Right atrium auricular region (tissue), 2 donors: Measurements from ENCODE around the gene EGLN1. TPM values are rescaled to one million over a fixed set of nuclear protein-coding genes. Genes with fewer than 3 reads are reported as not detected.

Source experiments
- DNase-seq: peaks from one replicate; pipeline ENCODE4 v3.0.0-alpha.2; 2019; ENCODE audit warnings: low spot score
- H3K27ac ChIP-seq, 2 donors: fragments of 200-600 bp; sonication (generic); 1 replicate in 1 of 2; 2 replicates in 1 of 2; pipeline ENCODE4 v1.5.1; 2016 to 2019
- H3K27me3 ChIP-seq, 2 donors: fragments of 200-600 bp; sonication (generic); one replicate each; pipeline versions ENCODE4 v1.5.1 to v1.6.0; 2017 to 2019
- H3K36me3 ChIP-seq: fragments of 200-600 bp; sonication (generic); one replicate; pipeline ENCODE4 v1.5.1; 2016
- H3K4me1 ChIP-seq, 2 donors: fragments of 200-600 bp; sonication (generic); one replicate each; pipeline versions ENCODE4 v1.5.1 to v1.6.0; 2017 to 2019
- H3K4me3 ChIP-seq, 2 donors: fragments of 200-600 bp; sonication (generic); 1 replicate in 1 of 2; 2 replicates in 1 of 2; pipeline ENCODE4 v1.5.1; 2017 to 2019; ENCODE audit warnings: mild to moderate bottlenecking in 1 of 2, moderate library complexity in 1 of 2
- H3K9me3 ChIP-seq, 2 donors: fragments of 200-600 bp; sonication (generic); one replicate each; pipeline ENCODE4 v1.5.1; 2019
- total RNA-seq, 2 donors: library from RNA; depleted of rRNA; stranded (reverse); fragments of >200 nt; gene quantifications; one replicate each; pipeline ENCODE4 v1.1.0, GENCODE V29; 2016
- TF ChIP-seq, protein P1 (sequence below), 2 donors: fragments of 200-600 bp; sonication (generic); IDR thresholded peaks; one replicate each; pipeline ENCODE4 v1.5.1; 2019; ENCODE audit warnings: antibody characterized with exemption in 2 of 2

The EGLN1 gene
- total RNA-seq, 2 donors from 2014 or later = 57.9 to 76.7 TPM

DNA sequence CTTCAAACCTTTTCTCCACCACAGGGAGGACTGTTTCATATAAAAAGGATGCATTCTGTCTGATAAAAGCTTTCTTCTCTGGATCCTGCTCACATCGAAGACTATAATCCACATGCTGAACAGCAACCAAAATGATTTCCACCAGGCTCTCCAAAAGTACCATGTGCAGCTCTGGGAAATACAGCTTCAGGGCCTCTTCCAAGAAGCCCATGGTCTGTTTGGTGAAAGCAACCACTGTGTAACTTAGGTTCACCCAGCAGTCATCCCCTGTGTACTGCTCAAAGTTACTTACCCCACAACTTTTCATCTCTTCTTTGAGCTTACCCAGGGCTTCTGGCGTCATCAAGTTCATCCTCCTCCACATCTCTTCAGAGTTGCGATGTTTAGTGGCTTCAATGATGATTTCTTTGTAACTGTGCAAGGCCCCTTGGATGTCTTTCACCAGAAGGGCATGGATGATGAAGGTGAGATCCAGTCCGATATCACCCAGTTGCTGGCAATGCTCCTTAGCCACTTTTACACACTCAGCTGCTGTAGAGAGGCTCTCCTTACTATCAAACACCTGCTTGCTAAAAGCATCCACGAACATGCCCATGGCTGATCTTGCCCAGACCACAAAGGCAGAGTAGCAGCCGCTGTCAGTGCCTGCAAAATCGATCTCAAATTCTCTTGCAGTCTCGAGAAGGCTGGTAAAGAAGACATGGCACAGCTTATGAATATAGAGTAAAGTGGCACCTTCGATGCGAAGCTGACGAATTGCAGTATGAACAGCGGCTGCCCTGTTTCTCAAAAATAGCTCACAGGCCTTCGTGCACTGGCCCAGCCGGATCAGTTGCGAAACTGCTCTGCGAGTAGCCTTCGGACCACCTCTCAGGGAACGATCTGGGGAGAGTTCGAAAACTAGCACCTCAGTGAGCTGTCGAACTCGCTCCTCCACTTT lies 86.2 kb downstream of the EGLN1 start:
- H3K36me3 ChIP-seq = peaks cover 15% of the 10 kb centered on the region
- peak overlapping the region in 1 of 2 donors; percentile 96 for H3K27ac ChIP-seq
- peak overlapping the region; percentile 79 to 89 for H3K4me3 ChIP-seq
- TF ChIP-seq, protein P1, sequence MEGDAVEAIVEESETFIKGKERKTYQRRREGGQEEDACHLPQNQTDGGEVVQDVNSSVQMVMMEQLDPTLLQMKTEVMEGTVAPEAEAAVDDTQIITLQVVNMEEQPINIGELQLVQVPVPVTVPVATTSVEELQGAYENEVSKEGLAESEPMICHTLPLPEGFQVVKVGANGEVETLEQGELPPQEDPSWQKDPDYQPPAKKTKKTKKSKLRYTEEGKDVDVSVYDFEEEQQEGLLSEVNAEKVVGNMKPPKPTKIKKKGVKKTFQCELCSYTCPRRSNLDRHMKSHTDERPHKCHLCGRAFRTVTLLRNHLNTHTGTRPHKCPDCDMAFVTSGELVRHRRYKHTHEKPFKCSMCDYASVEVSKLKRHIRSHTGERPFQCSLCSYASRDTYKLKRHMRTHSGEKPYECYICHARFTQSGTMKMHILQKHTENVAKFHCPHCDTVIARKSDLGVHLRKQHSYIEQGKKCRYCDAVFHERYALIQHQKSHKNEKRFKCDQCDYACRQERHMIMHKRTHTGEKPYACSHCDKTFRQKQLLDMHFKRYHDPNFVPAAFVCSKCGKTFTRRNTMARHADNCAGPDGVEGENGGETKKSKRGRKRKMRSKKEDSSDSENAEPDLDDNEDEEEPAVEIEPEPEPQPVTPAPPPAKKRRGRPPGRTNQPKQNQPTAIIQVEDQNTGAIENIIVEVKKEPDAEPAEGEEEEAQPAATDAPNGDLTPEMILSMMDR (IDR thresholded peaks at IDR 0.05) = no peak
- peaks cover 0 to 63% of the 10 kb centered on the region in 2 donors for H3K4me1 ChIP-seq
- no peak for DNase-seq
- no peaks in the 10 kb centered on the region for H3K9me3 ChIP-seq
- no peaks in the 10 kb centered on the region for H3K27me3 ChIP-seq

DNA sequence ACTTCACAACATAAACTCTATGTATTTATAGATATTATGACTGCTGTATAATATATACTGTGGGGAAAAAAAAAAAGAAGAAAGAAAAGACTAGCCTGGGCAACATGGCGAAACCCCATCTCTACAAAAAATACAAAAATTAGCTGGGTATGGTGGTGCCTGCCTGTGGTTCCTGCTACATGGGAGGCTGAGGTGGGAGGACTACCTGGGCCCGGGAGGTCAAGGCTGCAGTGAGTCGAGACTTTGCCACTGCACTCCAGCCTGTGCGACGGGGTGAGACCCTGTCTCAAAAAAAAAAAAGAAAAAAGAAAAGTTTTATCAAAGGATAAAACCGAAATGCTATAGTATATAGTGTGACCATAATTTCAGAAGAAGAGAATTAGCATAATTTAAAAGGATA lies 87.1 kb downstream of the EGLN1 start:
- peaks cover 0 to 63% of the 10 kb centered on the region in 2 donors for H3K4me1 ChIP-seq

DNA sequence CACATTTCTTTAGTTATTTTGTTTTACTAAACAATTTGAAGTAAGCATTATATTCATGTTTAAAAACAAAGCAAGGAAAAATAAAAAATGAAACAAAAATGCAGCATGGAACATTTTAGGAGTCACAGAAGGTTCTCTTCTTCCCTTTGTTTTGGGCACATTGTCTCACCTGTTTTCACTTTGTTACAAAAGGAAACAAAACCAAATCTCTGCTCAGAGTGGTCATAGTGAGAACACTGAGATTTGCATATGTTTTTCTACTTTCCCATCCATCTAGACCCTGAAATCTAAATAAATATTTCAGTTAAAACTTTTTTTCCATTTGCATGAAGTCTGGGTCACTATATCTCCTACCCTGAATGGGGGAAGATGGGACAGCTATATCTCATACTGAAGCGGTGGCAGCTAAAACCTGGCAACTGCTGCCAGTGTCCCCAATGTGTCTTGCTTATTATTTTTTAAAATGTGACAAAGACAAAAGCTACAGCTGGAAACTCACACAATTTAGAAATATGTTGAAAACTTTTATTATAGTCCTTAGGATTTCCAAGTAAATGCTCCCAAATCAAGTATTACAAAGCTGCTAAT lies 87.9 kb downstream of the EGLN1 start:
- Histone ChIP-seq H3K36me3 (peaks cover 15% of the 10 kb centered on the region), H3K27ac (no peak overlapping the region), H3K4me3 (peak overlapping the region; percentile 79 to 89), H3K9me3 (no peaks in the 10 kb centered on the region), H3K4me1 (peaks cover 0 to 56% of the 10 kb centered on the region in 2 donors), H3K27me3 (no peaks in the 10 kb centered on the region)
- TF ChIP-seq, protein P1 (IDR thresholded peaks at IDR 0.05) = no peak
- DNase-seq = no peak

More for the DNA sequence above, 87.1 kb downstream of the EGLN1 start:
- TF ChIP-seq, protein P1 (IDR thresholded peaks at IDR 0.05) = no peak
- Histone ChIP-seq H3K27ac (no peak overlapping the region), H3K36me3 (peaks cover 15% of the 10 kb centered on the region), H3K27me3 (no peaks in the 10 kb centered on the region), H3K9me3 (no peaks in the 10 kb centered on the region), H3K4me3 (peak overlapping the region; percentile 79 to 89)
- no peak for DNase-seq

GRCh38 chr1:231332761-231333160 lies 89.3 kb downstream of the EGLN1 start:
- peaks cover 0 to 48% of the 10 kb centered on the region in 2 donors for H3K4me1 ChIP-seq
- no peak overlapping the region for H3K27ac ChIP-seq
- H3K36me3 ChIP-seq = peaks cover 15% of the 10 kb centered on the region
- no peaks in the 10 kb centered on the region for H3K9me3 ChIP-seq
- TF ChIP-seq, protein P1 (IDR thresholded peaks at IDR 0.05) = no peak
- DNase-seq = no peak
- H3K4me3 ChIP-seq = no peak overlapping the region
- no peaks in the 10 kb centered on the region for H3K27me3 ChIP-seq

DNA sequence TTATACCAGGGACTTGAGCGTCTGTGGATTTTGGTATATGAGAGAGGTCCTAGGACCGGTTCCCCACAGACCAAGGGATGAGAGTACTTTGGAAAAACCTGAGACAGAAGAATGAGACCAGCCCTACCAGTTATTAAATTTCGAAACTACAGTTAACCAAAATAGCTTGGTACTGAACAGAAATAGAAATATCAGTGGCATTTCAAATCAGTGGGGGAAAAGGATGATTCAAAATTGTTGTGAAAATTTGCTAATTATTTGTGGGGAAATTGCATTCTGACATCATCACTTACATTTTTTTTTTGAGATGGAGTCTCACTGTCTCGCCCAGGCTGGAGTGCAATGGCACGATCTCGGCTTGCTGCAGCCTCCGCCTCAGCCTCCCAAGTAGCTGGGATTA lies 92.6 kb downstream of the EGLN1 start:
- Histone ChIP-seq H3K9me3 (no peaks in the 10 kb centered on the region), H3K36me3 (peaks cover under 1% of the 10 kb centered on the region), H3K27ac (no peak overlapping the region), H3K27me3 (no peaks in the 10 kb centered on the region), H3K4me3 (no peak overlapping the region), H3K4me1 (peaks cover 0 to 21% of the 10 kb centered on the region in 2 donors)
- TF ChIP-seq, protein P1 (IDR thresholded peaks at IDR 0.05) = no peak
- no peak for DNase-seq
